ENCODE measurements around the gene CCL22.
"Not testable (repeated sequence)": the region's sequence is repeated elsewhere in the genome, so short reads cannot be mapped to it uniquely, and the experiment has no call there.

Gene CCL22

GRCh38 chr16:57394444-57394843 is 35.9 kb downstream of the CCL22 start:
- no peak for DNase-seq (ENCODE audit: low read depth)

- DNase-seq (ENCODE audit: low read depth) = no peak
Observed at GRCh38 chr16:57395026-57395425, 36.4 kb downstream of the CCL22 start.

- DNase-seq (ENCODE audit: low read depth) = no peak
Observed at GRCh38 chr16:57396786-57397185, 38.2 kb downstream of the CCL22 start.

GRCh38 chr16:57397493-57397892 is 38.9 kb downstream of the CCL22 start:
- not testable (repeated sequence) for DNase-seq (ENCODE audit: low read depth)

GRCh38 chr16:57401943-57402640 is 43.5 kb downstream of the CCL22 start:
- DNase-seq (ENCODE audit: low read depth) = no peak

GRCh38 chr16:57403965-57404817 is 45.6 kb downstream of the CCL22 start, which contains the start of gene CCL17:
Gene CCL17, plus strand, starts transcription at chr16:57404767. Its CDS starts 9,166 bp downstream, at chr16:57413933.
- DNase-seq (ENCODE audit: low read depth) = no peak

GRCh38 chr16:57405097-57405496 is 46.5 kb downstream of the CCL22 start:
- no peak for DNase-seq (ENCODE audit: low read depth)

- no peak for DNase-seq (ENCODE audit: low read depth)
Observed at GRCh38 chr16:57406881-57407280, 48.3 kb downstream of the CCL22 start.

GRCh38 chr16:57407521-57408353 is 49.2 kb downstream of the CCL22 start:
- DNase-seq (ENCODE audit: low read depth) = no peak

GRCh38 chr16:57409065-57409464 is 50.5 kb downstream of the CCL22 start:
- no peak for DNase-seq (ENCODE audit: low read depth)

- DNase-seq (ENCODE audit: low read depth) = no peak
Observed at GRCh38 chr16:57409870-57410587, 51.4 kb downstream of the CCL22 start.

- DNase-seq (ENCODE audit: low read depth) = no peak
Observed at GRCh38 chr16:57411362-57411976, 52.9 kb downstream of the CCL22 start.

- no peak for DNase-seq (ENCODE audit: low read depth)
Observed at GRCh38 chr16:57412584-57412983, 54.0 kb downstream of the CCL22 start.

GRCh38 chr16:57413301-57413730 is 54.7 kb downstream of the CCL22 start:
- no peak for DNase-seq (ENCODE audit: low read depth)

GRCh38 chr16:57413733-57414132 is 55.1 kb downstream of the CCL22 start:
- no peak for DNase-seq (ENCODE audit: low read depth)
